Neural crest cell (in vitro differentiated cells): Measurements from ENCODE around the gene COA5. TPM values are rescaled to one million over a fixed set of nuclear protein-coding genes. Genes with fewer than 3 reads are reported as not detected.
A peak's percentile ranks its signal among the peaks of the same experiment; 100 is the strongest.
"Not testable (repeated sequence)": the region's sequence is repeated elsewhere in the genome, so short reads cannot be mapped to it uniquely, and the experiment has no call there.

Experiments used
- DNase-seq: peaks from one replicate; pipeline ENCODE4 v3.0.0; 2021; ENCODE audit warnings: low read depth, mixed read lengths, low spot score
- H3K27ac Mint-ChIP-seq: one replicate; pipeline ENCODE4 v1.8.0; 2021; ENCODE audit warnings: mild to moderate bottlenecking, mixed read lengths; ENCODE audit not compliant: unreplicated experiment
- H3K27me3 Mint-ChIP-seq: 2 replicates; pipeline ENCODE4 v1.8.0; 2021; ENCODE audit warnings: low read depth, mild to moderate bottlenecking, mixed read lengths
- H3K36me3 Mint-ChIP-seq: 2 replicates; pipeline ENCODE4 v1.8.0; 2021; ENCODE audit warnings: low read depth, mild to moderate bottlenecking, mixed read lengths
- H3K4me1 Mint-ChIP-seq: 2 replicates; pipeline ENCODE4 v1.8.0; 2021; ENCODE audit warnings: mixed read lengths
- H3K4me3 Mint-ChIP-seq: one replicate; pipeline ENCODE4 v1.8.0; 2021; ENCODE audit warnings: mild to moderate bottlenecking, mixed read lengths
- H3K9me3 Mint-ChIP-seq: 2 replicates; pipeline ENCODE4 v1.8.0; 2021; ENCODE audit warnings: mixed read lengths
- CTCF ChIP-seq: fragments of 200-600 bp; sonication (generic); conservative IDR thresholded peaks from 2 replicates; pipeline ENCODE4 v1.5.0; 2021; ENCODE audit warnings: antibody characterized with exemption, mild to moderate bottlenecking
- total RNA-seq: library from RNA; stranded (reverse); gene quantifications from 2 replicates; pipeline ENCODE4 v1.2.1, GENCODE V29; 2021

The COA5 gene
- total RNA-seq, 1 donor from 2014 or later, result 33.7 TPM

GRCh38 chr2:98605076-98605475 is 3.2 kb downstream of the COA5 start:
- DNase-seq, result no peak
- H3K27ac Mint-ChIP-seq, result no peak overlapping the region
- H3K27me3 Mint-ChIP-seq, result no peaks in the 10 kb centered on the region
- H3K36me3 Mint-ChIP-seq, result no peaks in the 10 kb centered on the region
- H3K9me3 Mint-ChIP-seq, result no peaks in the 10 kb centered on the region
- peak overlapping the region; percentile 88 for H3K4me3 Mint-ChIP-seq
- no peak for TF ChIP-seq CTCF
- peaks cover 23% of the 10 kb centered on the region for H3K4me1 Mint-ChIP-seq

GRCh38 chr2:98604547-98604946 is 3.8 kb downstream of the COA5 start:
- no peaks in the 10 kb centered on the region for H3K9me3 Mint-ChIP-seq
- H3K27me3 Mint-ChIP-seq, result no peaks in the 10 kb centered on the region
- H3K27ac Mint-ChIP-seq, result no peak overlapping the region
- DNase-seq, result no peak
- H3K4me3 Mint-ChIP-seq, result peak overlapping the region; percentile 88
- no peaks in the 10 kb centered on the region for H3K36me3 Mint-ChIP-seq
- H3K4me1 Mint-ChIP-seq, result peaks cover 18% of the 10 kb centered on the region
- TF ChIP-seq CTCF, result no peak

- DNase-seq, result no peak
- Mint-ChIP-seq H3K27ac (no peak overlapping the region), H3K4me3 (peak overlapping the region; percentile 72), H3K27me3 (no peaks in the 10 kb centered on the region), H3K4me1 (peaks cover 2% of the 10 kb centered on the region), H3K9me3 (no peaks in the 10 kb centered on the region), H3K36me3 (peaks cover 6% of the 10 kb centered on the region)
- TF ChIP-seq CTCF, result peak; percentile 72
Observed at GRCh38 chr2:98601532-98602132, 6.7 kb downstream of the COA5 start.

- no peak for DNase-seq
- peaks cover 16% of the 10 kb centered on the region for H3K36me3 Mint-ChIP-seq
- no peaks in the 10 kb centered on the region for H3K27me3 Mint-ChIP-seq
- no peak overlapping the region for H3K4me3 Mint-ChIP-seq
- no peaks in the 10 kb centered on the region for H3K4me1 Mint-ChIP-seq
- H3K27ac Mint-ChIP-seq, result no peak overlapping the region
- TF ChIP-seq CTCF, result no peak
- peaks cover 2% of the 10 kb centered on the region for H3K9me3 Mint-ChIP-seq
Observed at GRCh38 chr2:98598781-98599428, 9.4 kb downstream of the COA5 start.

GRCh38 chr2:98594665-98595064 is 13.6 kb downstream of the COA5 start:
- DNase-seq, H3K4me3 Mint-ChIP-seq, H3K27ac Mint-ChIP-seq, H3K27me3 Mint-ChIP-seq, H3K9me3 Mint-ChIP-seq, H3K4me1 Mint-ChIP-seq: not testable (repeated sequence)
- H3K36me3 Mint-ChIP-seq, result peaks cover 23% of the 10 kb centered on the region

- H3K4me1 Mint-ChIP-seq, result no peaks in the 10 kb centered on the region
Observed at GRCh38 chr2:98592565-98592964, 15.7 kb downstream of the COA5 start.

More at GRCh38 chr2:98592565-98592964, 15.7 kb downstream of the COA5 start:
- Mint-ChIP-seq H3K27me3 (no peaks in the 10 kb centered on the region), H3K4me3 (no peak overlapping the region), H3K36me3 (peaks cover 20% of the 10 kb centered on the region), H3K27ac (no peak overlapping the region), H3K9me3 (peaks cover 3% of the 10 kb centered on the region)
- no peak for TF ChIP-seq CTCF
- no peak for DNase-seq
